ENCODE data around the gene DYNC1I2.

GRCh38 chr2:171726847-171727450 lies 39.7 kb downstream of the DYNC1I2 start:
- TF ChIP-seq, protein P1, sequence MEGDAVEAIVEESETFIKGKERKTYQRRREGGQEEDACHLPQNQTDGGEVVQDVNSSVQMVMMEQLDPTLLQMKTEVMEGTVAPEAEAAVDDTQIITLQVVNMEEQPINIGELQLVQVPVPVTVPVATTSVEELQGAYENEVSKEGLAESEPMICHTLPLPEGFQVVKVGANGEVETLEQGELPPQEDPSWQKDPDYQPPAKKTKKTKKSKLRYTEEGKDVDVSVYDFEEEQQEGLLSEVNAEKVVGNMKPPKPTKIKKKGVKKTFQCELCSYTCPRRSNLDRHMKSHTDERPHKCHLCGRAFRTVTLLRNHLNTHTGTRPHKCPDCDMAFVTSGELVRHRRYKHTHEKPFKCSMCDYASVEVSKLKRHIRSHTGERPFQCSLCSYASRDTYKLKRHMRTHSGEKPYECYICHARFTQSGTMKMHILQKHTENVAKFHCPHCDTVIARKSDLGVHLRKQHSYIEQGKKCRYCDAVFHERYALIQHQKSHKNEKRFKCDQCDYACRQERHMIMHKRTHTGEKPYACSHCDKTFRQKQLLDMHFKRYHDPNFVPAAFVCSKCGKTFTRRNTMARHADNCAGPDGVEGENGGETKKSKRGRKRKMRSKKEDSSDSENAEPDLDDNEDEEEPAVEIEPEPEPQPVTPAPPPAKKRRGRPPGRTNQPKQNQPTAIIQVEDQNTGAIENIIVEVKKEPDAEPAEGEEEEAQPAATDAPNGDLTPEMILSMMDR (IDR thresholded peaks at IDR 0.05; ENCODE audit: insufficient read depth, low read depth, low read length): no peak
- TF ChIP-seq EZH2 (IDR thresholded peaks at IDR 0.05; ENCODE audit: insufficient read depth, low read length): no peak
